Loucy (cell line): ENCODE data around the gene RB1.

Source experiments
- EZH2phosphoT487 ChIP-seq: fragments of 200-600 bp; IDR thresholded peaks from 2 replicates; pipeline ENCODE4 v1.6.1; 2018; ENCODE audit warnings: antibody characterized with exemption, mild to moderate bottlenecking, moderate library complexity, borderline replicate concordance
- TF ChIP-seq, protein P1 (sequence below): fragments of 200-600 bp; sonication (generic); conservative IDR thresholded peaks from 2 replicates; pipeline ENCODE4 v1.5.1; 2014; ENCODE audit warnings: mild to moderate bottlenecking, antibody characterized with exemption, low read length

DNA sequence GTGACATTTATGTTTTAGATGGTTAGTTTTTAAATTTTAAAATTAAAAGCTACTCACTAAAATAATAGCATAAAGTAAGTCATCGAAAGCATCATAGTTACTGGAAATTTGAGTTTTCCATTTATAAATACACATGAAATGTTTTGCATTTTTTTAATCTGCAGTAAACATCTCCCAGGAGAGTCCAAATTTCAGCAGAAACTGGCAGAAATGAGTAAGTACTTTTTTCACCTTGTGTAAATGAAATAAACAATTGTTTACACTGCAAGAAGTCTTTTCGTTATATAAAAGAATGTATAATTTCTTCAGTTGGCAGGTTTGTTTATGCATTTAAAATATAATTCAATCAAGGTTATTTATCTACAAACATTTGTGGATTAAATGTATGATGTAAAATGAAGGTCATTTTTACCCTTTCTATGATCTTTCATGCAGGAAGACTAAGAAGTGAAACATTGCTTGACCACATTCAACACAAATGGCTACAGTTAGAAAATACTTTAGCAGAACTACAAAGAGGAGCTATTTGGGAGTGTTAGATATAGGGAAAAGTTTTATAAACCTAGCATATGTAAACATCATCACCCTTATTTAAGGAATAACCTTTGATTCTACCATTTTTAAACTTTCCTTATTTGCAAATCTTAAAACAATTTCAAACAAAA is 173.8 kb downstream of the RB1 start:
- TF ChIP-seq, protein P1, sequence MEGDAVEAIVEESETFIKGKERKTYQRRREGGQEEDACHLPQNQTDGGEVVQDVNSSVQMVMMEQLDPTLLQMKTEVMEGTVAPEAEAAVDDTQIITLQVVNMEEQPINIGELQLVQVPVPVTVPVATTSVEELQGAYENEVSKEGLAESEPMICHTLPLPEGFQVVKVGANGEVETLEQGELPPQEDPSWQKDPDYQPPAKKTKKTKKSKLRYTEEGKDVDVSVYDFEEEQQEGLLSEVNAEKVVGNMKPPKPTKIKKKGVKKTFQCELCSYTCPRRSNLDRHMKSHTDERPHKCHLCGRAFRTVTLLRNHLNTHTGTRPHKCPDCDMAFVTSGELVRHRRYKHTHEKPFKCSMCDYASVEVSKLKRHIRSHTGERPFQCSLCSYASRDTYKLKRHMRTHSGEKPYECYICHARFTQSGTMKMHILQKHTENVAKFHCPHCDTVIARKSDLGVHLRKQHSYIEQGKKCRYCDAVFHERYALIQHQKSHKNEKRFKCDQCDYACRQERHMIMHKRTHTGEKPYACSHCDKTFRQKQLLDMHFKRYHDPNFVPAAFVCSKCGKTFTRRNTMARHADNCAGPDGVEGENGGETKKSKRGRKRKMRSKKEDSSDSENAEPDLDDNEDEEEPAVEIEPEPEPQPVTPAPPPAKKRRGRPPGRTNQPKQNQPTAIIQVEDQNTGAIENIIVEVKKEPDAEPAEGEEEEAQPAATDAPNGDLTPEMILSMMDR, result no peak
- no peak for TF ChIP-seq EZH2phosphoT487
